MCF 10A (cell line): ENCODE data around the gene PTPRN2. TPM values are rescaled to one million over a fixed set of nuclear protein-coding genes. Genes with fewer than 3 reads are reported as not detected.

ENCODE experiments used
- BruUV-seq: library from RNA; stranded (reverse); fragments of 400-500 nt; replicated peaks from 2 replicates; lab custom pipeline; 2021; lab: Mats Ljungman, UMichigan
- CTCF ChIA-PET: fragments of 300-600 bp; sonication (Branson Sonifier 250); formaldehyde crosslinking; extraction: SDS; loops from one replicate; lab custom pipeline; 2021; ENCODE audit warnings: antibody characterized with exemption, inconsistent platforms; lab: Yijun Ruan, JAX
- POLR2A ChIA-PET: fragments of 300-600, 350-650 bp; sonication (Branson Sonifier 250); formaldehyde crosslinking; extraction: SDS; loops from one replicate; lab custom pipeline; 2020; ENCODE audit warnings: antibody characterized with exemption, inconsistent platforms; lab: Yijun Ruan, JAX
- DNase-seq: peaks from one replicate; pipeline ENCODE4 v3.0.0-alpha.2; 2018; ENCODE audit not compliant: unreplicated experiment
- H3K27ac Mint-ChIP-seq: one replicate; pipeline ENCODE4 v1.8.0; 2022; ENCODE audit warnings: mild to moderate bottlenecking, low read depth, mixed read lengths; ENCODE audit not compliant: unreplicated experiment
- H3K27me3 Mint-ChIP-seq: one replicate; pipeline ENCODE4 v1.8.0; 2022; ENCODE audit warnings: mixed read lengths; ENCODE audit not compliant: insufficient read depth, unreplicated experiment
- H3K36me3 Mint-ChIP-seq: one replicate; pipeline ENCODE4 v1.8.0; 2022; ENCODE audit warnings: mild to moderate bottlenecking, moderate library complexity, mixed read lengths; ENCODE audit not compliant: insufficient read depth, unreplicated experiment
- H3K4me1 Mint-ChIP-seq: one replicate; pipeline ENCODE4 v1.8.0; 2022; ENCODE audit warnings: mixed read lengths; ENCODE audit not compliant: insufficient read depth, unreplicated experiment
- H3K4me3 Mint-ChIP-seq: one replicate; pipeline ENCODE4 v1.8.0; 2022; ENCODE audit warnings: mild to moderate bottlenecking, moderate library complexity, mixed read lengths; ENCODE audit not compliant: unreplicated experiment
- H3K9me3 Mint-ChIP-seq: one replicate; pipeline ENCODE4 v1.8.0; 2022; ENCODE audit warnings: mixed read lengths; ENCODE audit not compliant: unreplicated experiment
- CTCF ChIP-seq: fragments of 200-600 bp; IDR thresholded peaks from one replicate; pipeline ENCODE4 v1.8.0; 2022; ENCODE audit warnings: antibody characterized with exemption, mild to moderate bottlenecking; ENCODE audit not compliant: unreplicated experiment
- intact Hi-C: fragments of 100-400 bp; cut with micrococcal nuclease; formaldehyde crosslinking; loops from 2 replicates; pipeline ENCODE4 v1.14.1; 2022
- total RNA-seq: library from RNA; stranded (reverse); gene quantifications from 2 replicates; pipeline ENCODE4 v1.2.3, GENCODE V29; 2022

PTPRN2 gene
- total RNA-seq, 1 experiment from 2014 or later = 4.5 TPM

GRCh38 chr7:157861031-157861491 is 726.6 kb downstream of the PTPRN2 start:
- BruUV-seq = no TSS peak

GRCh38 chr7:157860406-157860805 is 727.2 kb downstream of the PTPRN2 start:
- peaks cover 6% of the 10 kb centered on the region for H3K9me3 Mint-ChIP-seq

More at GRCh38 chr7:157861031-157861491, 726.6 kb downstream of the PTPRN2 start:
- Mint-ChIP-seq H3K36me3 (no peaks in the 10 kb centered on the region), H3K4me3 (no peak overlapping the region), H3K4me1 (no peaks in the 10 kb centered on the region), H3K27me3 (no peaks in the 10 kb centered on the region), H3K27ac (no peak overlapping the region), H3K9me3 (no peaks in the 10 kb centered on the region)
- ChIA-PET CTCF (no interaction called here), POLR2A (no interaction called here)
- intact Hi-C loops = no loop called here
- no peak for DNase-seq
- no peak for TF ChIP-seq CTCF

GRCh38 chr7:157859915-157860314 is 727.7 kb downstream of the PTPRN2 start:
- Mint-ChIP-seq H3K9me3 (peaks cover 11% of the 10 kb centered on the region), H3K36me3 (no peaks in the 10 kb centered on the region), H3K4me3 (no peak overlapping the region), H3K27ac (no peak overlapping the region), H3K4me1 (no peaks in the 10 kb centered on the region), H3K27me3 (no peaks in the 10 kb centered on the region)
- ChIA-PET POLR2A (interaction anchor here (0.5 kb wide), 1 partner anchor 1431 kb away, joined by 3 read pairs; no protein-coding TSS in a partner anchor), CTCF (no interaction called here)
- intact Hi-C loops = no loop called here
- DNase-seq = no peak
- no TSS peak for BruUV-seq
- TF ChIP-seq CTCF = no peak

More at GRCh38 chr7:157860406-157860805, 727.2 kb downstream of the PTPRN2 start:
- Mint-ChIP-seq H3K27ac (no peak overlapping the region), H3K4me1 (no peaks in the 10 kb centered on the region), H3K36me3 (no peaks in the 10 kb centered on the region), H3K27me3 (no peaks in the 10 kb centered on the region), H3K4me3 (no peak overlapping the region)
- no peak for DNase-seq
- POLR2A ChIA-PET = interaction anchor here (0.5 kb wide), 1 partner anchor 1431 kb away, joined by 3 read pairs; no protein-coding TSS in a partner anchor
- no TSS peak for BruUV-seq
- no peak for TF ChIP-seq CTCF
- intact Hi-C loops = no loop called here
- CTCF ChIA-PET = no interaction called here

GRCh38 chr7:157857578-157858075 is 730.0 kb downstream of the PTPRN2 start:
- no peaks in the 10 kb centered on the region for H3K36me3 Mint-ChIP-seq
- H3K27me3 Mint-ChIP-seq = no peaks in the 10 kb centered on the region
- BruUV-seq = no TSS peak

More at GRCh38 chr7:157857578-157858075, 730.0 kb downstream of the PTPRN2 start:
- ChIA-PET POLR2A (no interaction called here), CTCF (no interaction called here)
- Mint-ChIP-seq H3K4me1 (no peaks in the 10 kb centered on the region), H3K27ac (no peak overlapping the region), H3K9me3 (peaks cover 17% of the 10 kb centered on the region), H3K4me3 (no peak overlapping the region)
- intact Hi-C loops = no loop called here
- no peak for DNase-seq
- TF ChIP-seq CTCF = no peak
